G401 (cell line): ENCODE results near the gene RABGAP1L. TPM values are rescaled to one million over a fixed set of nuclear protein-coding genes. Genes with fewer than 3 reads are reported as not detected.
"Not testable (repeated sequence)": the region's sequence is repeated elsewhere in the genome, so short reads cannot be mapped to it uniquely, and the experiment has no call there.

Experiments
- DNase-seq: peaks from one replicate; pipeline ENCODE4 v3.0.0-alpha.2; 2015; ENCODE audit warnings: low spot score
- in situ Hi-C: cut with HindIII; loops from 2 replicates; pipeline ENCODE4 v1.10.0; 2016; ENCODE audit warnings: low sequenced_read_pairs, mixed read lengths
- total RNA-seq: library from RNA; depleted of rRNA; stranded (reverse); fragments of >200 nt; shearing (Covaris generic); gene quantifications from 2 replicates; pipeline ENCODE4 v1.2.3, GENCODE V29; 2014

RABGAP1L gene
- total RNA-seq, 1 experiment from 2014 or later, result 23.3 TPM

DNA sequence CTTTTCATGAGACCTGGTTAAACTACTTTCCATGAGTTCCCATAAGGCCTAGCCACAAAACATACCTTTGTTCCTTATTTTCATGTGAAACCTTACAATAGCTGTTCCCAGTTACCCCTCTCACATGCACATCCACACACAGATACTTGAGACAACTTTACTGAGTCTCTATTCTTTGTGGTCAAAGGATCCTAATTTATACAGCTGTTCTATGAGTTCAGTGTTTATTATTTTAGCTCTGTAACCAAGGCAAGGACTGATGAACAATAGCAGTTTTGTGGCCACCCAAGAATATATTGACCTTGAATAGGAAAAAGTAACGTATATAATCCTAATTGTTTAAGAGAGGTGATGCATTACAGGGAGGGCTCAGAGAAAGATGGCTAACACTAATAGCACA, 679.9 kb downstream of the RABGAP1L start:
- no peak for DNase-seq

DNA sequence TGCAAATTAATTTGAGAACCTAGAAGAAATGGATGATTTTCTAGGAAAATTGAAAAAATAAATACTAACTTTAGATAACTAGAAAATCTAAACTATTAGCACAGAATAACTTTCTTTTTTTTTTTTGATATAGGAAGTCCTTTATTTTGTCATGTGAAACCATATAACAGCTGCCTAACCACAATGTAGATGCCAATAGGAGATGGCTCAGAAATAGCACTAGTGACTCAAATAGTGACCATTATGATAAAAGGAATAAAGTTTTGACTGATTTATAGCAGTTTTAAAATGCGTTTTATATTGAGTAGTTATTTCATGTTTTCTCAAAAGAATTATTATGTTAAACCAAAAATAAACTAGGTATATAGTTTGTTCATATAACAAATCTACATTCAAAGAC, 682.4 kb downstream of the RABGAP1L start:
- in situ Hi-C loops, result no loop called here
- no peak for DNase-seq

More for the DNA sequence above, 679.9 kb downstream of the RABGAP1L start:
- in situ Hi-C loops, result no loop called here

DNA sequence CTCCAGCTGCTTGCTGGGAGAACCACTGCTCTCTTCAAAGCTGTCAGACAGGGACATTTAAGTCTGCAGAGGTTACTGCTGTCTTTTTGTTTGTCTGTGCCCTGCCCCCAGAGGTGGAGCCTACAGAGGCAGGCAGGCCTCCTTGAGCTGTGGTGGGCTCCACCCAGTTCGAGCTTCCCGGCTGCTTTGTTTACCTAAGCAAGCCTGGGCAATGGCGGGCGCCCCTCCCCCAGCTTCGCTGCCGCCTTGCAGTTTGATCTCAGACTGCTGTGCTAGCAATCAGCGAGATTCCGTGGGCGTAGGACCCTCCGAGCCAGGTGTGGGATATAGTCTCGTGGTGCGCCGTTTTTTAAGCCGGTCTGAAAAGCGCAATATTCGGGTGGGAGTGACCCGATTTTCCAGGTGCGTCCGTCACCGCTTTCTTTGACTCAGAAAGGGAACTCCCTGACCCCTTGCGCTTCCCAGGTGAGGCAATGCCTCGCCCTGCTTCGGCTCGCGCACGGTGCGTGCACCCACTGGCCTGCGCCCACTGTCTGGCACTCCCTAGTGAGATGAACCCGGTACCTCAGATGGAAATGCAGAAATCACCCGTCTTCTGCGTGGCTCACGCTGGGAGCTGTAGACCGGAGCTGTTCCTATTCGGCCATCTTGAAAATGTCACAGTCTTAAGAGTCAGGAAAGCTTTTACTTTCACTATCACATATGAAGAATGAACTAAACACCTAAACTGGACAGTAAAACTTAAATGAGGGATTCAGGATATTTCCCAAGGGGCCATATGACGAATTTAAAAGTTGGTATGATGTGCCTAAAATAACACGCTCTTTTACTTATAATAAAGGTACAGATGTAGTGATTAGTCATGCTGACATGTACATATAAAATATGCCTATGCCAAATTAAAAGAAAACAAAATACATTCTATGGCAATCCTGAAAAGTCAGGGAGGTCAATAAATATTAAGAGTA, 689.6 kb downstream of the RABGAP1L start:
- in situ Hi-C loops, DNase-seq: not testable (repeated sequence)

DNA sequence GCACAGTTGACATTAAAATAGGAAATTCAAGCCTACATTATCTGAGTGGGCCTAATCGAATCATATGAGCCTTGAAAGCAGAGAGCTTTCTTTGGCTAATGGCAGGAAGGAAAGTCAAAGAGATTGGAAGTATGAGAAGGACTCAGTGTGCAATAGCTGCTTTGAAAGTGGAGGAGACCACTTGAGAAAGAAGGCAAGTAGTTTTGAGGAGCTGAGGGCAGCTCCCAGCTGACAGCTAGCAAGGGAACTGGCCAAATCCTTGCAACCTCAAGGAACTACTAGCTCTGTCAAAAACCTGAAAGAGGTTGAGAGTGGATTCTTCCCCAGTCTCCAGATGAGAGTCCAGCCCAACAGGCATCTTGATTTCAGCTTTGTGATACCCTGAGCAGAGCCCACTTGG, 691.4 kb downstream of the RABGAP1L start:
- no peak for DNase-seq
- in situ Hi-C loops, result no loop called here

DNA sequence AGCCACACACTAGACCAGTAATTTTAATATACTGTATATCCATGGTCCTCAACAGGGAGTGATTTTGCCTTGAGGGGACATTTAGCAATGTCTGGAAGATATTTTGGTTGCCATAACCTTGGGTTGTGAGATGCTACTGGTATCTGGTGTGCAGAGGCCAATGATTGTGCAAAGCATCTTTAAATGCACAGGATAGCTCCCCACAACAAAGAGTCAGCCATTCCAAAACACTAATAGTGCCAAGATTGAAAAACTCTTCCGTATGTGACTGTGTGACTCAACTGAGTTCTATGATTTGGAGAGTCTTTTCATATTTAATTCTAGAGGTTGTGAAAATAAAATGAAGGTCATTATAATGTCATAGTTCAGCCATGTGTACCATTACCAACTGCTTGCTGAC, 699.0 kb downstream of the RABGAP1L start:
- in situ Hi-C loops, result no loop called here
- no peak for DNase-seq

DNA sequence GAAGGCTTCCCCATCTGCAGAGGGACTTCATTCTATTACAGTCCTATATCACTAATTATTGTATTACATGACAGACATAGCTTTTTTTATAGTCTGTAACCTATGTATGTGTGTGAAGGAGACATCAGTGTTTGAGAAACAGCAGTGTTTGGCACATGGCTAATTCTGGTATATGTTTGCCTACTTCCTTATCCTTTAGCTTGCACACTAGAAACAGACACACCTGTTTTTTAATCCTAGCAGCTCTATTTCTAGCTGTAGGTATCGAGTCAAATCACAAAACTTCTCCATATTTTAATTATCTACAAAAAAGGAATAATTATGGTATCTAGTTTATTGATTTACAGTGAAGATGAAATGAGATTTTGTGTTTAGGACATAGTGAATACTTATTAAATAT, 711.0 kb downstream of the RABGAP1L start:
- DNase-seq, result no peak
- in situ Hi-C loops, result no loop called here

DNA sequence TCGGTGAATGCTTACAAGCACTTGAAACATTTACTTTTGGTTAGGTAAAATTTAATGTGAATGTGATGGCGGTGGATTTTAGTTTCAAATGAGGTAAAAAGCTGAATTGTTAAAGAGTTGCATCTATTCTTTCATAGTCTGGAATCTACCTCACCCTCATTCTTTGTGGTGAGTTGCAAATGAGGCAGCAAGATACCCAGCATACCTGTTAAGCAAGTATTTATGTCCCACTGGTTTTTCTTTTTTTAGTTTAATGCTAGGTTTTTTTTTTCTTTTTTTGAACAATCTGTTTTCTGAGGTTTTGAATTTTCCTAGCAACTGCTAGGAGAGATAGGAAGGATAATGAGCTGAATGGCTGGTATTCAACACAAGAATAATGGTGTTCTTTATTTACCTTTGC, 712.6 kb downstream of the RABGAP1L start:
- in situ Hi-C loops, result no loop called here
- DNase-seq, result no peak

DNA sequence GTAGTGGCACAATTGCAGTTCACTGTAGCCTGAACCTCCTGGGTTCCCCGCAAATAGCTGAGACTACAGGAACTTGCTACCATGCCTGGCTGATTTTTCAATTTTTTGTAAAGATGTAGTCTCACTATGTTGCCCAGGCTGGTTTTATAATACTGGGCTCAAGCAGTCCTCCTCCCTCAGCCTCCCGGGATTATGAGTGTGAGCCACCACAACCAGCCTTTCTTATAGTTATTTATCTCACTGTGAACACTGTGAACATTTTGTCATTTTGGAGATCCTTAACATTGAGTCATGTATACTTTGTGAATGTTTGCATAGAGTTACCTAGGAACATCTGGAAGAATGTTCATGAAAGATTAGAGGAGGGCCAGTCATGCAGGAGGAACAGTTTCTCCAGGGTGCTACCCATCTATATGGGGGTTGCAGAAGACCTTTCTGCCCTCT, 713.3 kb downstream of the RABGAP1L start:
- in situ Hi-C loops, result no loop called here
- no peak for DNase-seq

DNA sequence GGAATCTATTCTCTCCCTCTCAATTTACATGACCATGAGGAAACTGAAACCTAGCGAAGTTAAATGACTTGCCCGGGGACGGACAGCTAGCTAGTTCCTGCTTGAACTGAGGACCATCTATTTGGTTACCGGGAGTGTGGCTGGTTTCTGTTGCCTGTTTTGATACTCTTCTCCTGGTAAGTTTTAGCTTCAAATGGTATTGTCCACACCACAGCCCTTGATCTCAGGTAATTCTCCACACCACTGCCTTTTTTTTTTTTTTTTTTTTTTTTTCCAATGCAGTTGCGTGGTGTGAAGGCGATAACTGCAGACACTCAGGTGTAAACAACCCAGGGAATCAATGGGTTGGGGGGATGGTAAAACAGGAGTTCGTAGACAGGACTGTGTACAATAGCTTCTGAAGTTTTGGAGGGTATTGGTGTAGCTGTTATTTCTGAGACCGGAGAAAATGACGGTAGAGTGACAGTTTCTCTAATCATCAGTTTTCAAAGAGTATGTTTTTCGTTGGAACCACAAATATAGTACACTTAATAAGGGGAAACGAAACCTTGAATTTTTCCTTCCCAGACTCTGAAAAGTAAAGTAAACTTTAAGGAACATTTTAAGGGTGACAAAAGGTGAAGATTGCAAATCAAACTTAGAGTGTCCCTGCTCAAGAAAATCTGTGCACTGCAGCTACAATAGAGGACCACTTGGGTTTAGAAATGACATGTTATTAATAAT, 715.2 kb downstream of the RABGAP1L start:
- no peak for DNase-seq
- in situ Hi-C loops, result no loop called here

DNA sequence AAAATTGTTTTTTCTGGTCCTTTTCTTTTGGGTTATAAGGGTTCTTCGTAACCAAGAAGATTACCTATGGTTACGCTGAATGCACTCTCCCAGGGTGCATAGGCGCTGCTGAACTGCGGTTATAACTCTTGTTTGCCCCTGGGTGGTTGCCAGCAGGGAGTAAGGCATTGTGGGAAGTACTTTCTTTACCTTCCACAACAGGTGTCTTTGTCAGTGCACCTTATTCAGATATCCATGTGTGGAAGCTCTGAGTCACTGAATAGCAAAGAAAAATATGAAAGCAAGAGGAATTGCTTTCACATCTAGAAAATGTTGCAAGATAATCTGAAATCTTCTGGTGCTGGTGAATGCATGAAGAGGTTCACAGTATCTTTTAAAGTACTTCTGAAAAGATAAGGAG, 716.0 kb downstream of the RABGAP1L start:
- in situ Hi-C loops, result no loop called here
- DNase-seq, result no peak

DNA sequence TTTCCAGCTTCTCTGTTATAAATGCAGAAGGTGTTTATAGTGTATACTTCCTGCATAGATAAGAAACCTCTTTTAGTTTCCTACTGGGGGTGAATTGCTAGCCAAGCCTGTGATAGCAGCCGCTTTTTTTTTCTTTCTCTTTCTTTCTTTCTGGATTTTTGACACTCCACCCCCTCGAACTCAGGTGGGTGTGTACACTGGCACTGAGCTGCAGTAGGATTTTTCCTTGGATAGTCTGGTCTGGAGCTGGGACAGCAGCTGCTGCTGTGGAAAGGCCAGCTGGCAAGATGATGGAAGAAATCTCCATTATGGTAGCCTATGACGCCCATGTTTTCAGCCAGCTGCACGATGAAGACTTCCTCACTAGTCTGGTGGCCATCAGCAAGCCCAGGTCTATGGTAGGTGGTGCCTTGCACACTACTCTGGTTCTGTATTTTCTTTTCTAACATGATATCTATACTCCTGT, 717.9 kb downstream of the RABGAP1L start:
- in situ Hi-C loops, result no loop called here
- no peak for DNase-seq

DNA sequence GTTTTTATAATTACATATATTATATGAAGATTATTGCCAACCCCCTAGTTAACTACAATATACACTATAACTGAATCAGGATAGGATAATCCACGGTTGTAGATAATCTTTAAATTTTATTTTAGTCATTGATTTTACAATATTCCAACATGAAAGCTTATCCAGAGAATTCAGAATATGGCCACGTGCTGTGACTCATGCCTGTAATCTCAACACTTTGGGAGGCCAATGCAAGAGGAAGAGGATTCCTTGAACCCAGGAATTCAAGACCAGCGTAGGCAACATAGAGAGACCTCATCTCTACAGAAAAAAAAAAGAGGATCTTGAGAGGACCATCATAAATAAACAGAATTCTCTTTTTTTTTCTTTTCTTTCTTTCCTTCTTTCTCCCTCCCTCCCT, 720.9 kb downstream of the RABGAP1L start:
- DNase-seq, result no peak
- in situ Hi-C loops, result no loop called here

DNA sequence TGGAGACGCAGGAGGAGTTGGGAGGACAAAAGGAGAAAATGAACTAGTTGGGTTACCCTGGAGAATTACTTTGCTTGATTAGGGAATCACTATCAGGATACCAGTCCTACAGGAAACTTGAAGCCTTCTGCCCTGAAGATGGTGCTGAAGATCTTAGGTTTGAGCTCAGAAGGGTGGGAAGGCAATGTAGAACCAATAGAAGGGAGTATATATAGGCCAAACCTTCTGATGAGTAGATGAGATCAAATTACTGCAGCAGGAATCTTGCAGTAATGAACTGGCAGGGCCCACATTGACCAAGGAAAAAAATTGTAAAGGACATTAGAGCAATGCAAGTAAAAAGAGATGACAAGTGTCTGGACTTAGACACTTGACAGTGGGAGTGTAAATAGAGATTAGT, 724.1 kb downstream of the RABGAP1L start:
- in situ Hi-C loops, result no loop called here

DNA sequence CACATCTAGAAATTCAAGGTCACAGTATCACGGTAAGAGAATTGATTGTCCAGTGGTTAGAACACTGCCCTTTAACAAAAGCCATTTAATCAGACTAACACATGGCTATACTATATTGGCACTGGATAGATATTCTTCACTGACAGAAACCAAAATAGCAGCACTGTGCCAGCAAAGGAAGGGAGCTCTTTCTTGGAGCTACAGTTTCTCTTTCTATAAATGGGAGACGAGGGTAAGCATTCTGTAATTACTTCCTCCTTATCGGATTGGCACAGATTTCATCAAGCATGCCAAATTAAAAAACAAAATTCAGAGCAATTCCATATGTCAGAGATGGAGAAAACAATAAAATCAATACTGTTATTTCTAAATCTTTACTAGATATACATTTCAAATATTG, 724.7 kb downstream of the RABGAP1L start:
- DNase-seq, result peak; percentile 43
- in situ Hi-C loops, result no loop called here

More for the DNA sequence above, 724.1 kb downstream of the RABGAP1L start:
- DNase-seq, result peak; percentile 48

DNA sequence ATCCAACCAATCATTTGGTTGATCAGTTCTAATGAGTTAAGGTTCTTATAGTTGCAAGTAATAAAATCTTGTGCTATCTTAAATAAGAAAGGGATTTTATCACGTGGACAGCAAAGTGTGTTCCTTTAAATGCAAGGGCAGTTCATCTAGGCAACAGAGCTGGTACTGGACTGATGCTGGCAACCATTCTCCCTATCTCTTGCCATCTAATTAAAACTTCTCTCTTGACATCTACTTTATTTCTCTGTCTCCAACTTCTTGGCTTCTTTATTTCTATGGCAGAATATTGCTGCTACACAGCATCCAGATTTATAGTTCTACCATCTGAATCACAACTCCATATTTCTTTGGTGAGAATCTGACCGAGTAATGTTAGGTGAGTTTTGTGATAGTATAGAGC, 725.2 kb downstream of the RABGAP1L start:
- DNase-seq, result no peak
- in situ Hi-C loops, result no loop called here

DNA sequence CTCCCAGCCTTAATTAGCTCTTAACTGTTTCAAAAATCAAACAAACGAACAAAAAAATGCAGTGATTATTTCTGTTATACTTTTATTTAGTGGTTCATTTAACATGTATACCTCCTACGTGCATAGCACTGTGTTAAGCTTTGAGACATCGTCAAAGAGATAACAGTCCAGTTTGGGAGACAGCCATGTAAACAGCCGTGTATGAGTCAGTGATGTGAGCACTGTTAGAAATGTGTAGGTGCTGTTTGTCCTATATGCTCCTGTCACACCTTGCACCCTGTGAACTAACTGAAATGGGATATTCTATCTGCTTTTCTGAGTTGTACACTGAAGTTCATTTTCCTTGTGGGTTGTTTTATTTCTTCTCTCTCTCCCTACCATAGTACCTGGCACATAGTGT, 730.7 kb downstream of the RABGAP1L start:
- DNase-seq, result no peak
- in situ Hi-C loops, result no loop called here

DNA sequence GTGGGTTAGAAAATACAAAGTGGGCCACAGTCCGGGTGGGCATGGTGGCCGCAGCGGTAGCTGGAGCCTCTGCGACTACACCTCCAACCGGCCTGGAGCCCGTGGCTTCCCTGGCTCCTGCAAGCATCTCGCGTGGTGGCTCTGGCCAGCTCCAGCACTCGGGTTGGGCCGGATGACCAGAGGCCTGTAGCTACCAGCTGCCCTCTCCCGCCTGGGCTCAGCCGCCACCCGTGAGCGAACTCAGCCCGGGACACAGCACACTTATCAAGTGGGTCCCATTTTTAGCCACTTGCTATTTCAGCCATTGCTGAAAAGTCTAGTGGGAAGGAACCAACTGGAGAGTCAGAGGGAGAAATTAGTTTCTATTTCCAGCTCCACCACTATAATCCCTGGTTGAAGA, 732.7 kb downstream of the RABGAP1L start:
- no peak for DNase-seq
- in situ Hi-C loops, result no loop called here

DNA sequence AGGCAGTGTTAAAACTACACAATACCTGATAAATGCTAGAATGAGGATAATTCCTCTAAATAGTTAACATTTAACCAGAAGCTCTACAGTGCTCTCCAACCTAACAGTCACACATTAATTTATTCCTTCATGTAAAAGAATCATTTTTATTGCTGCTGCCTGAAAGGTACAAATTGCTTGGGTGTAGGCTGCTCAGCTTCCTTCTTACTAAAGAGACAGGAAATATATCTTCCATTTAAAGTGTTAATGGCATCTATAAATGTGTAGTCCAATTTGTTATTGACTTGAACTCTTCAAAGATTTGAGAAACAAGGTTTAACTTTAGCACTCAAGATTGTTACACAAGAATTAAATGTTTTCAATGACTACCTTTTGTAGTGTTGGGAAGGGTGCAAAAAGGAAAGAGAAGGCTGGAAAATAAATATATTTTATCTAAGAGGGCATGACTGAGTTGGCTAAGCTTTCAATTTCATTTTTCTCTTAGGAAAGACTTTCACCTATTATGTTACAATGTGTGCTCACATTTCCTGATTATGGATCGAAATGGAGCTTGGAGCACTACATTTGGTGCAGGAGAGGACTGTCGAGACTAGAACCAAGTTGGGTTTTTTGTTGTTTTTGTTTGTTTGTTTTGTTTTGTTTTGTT, 734.9 kb downstream of the RABGAP1L start:
- no peak for DNase-seq
- in situ Hi-C loops, result no loop called here

DNA sequence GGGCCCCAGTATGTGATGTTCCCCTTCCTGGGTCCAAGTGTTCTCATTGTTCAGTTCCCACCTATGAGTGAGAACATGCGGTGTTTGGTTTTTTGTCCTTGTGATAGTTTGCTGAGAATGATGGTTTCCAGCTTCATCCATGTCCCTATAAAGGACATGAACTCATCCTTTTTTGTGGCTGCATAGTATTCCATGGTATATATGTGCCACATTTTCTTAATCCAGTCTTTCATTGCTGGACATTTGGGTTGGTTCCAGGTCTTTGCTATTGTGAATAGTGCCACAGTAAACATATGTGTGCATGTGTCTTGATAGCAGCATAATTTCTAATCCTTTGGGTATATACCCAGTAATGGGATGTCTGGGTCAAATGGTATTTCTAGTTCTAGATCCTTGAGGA, 736.3 kb downstream of the RABGAP1L start:
- DNase-seq, in situ Hi-C loops: not testable (repeated sequence)
